Activated CD4-positive, alpha-beta T cell treated with anti-CD3 and anti-CD28 coated beads for 36 hours (primary cell): ENCODE measurements around the gene BRD1. TPM values are rescaled to one million over a fixed set of nuclear protein-coding genes. Genes with fewer than 3 reads are reported as not detected.
"Not testable (repeated sequence)": the region's sequence is repeated elsewhere in the genome, so short reads cannot be mapped to it uniquely, and the experiment has no call there.

Experiments used
- ATAC-seq: fragments of 200-7000 bp; cut with Tn5 transposase; one replicate; pipeline ENCODE4 v1.10.0; 2021; ENCODE audit warnings: mild to moderate bottlenecking, moderate library complexity
- CTCF ChIA-PET: fragments of 350-600 bp; sonication (Branson Sonifier 250); formaldehyde crosslinking; loops from one replicate; lab custom pipeline; 2021; ENCODE audit warnings: antibody characterized with exemption; lab: Charles Lee
- POLR2A ChIA-PET: fragments of 350-600 bp; sonication (Branson Sonifier 250); formaldehyde crosslinking; loops from one replicate; lab custom pipeline; 2021; ENCODE audit warnings: antibody characterized with exemption, inconsistent platforms; lab: Charles Lee
- DNase-seq: peaks from one replicate; pipeline ENCODE4 v3.0.0-alpha.2; 2020
- H3K27ac Mint-ChIP-seq: one replicate; pipeline ENCODE4 v1.8.0; 2021; ENCODE audit warnings: mixed read lengths
- H3K27me3 Mint-ChIP-seq: one replicate; pipeline ENCODE4 v1.8.0; 2021; ENCODE audit warnings: mixed read lengths
- H3K36me3 Mint-ChIP-seq: one replicate; pipeline ENCODE4 v1.8.0; 2021; ENCODE audit warnings: low read depth, mixed read lengths
- H3K4me1 Mint-ChIP-seq: one replicate; pipeline ENCODE4 v1.8.0; 2021; ENCODE audit warnings: mixed read lengths
- H3K4me3 Mint-ChIP-seq: one replicate; pipeline ENCODE4 v1.8.0; 2021; ENCODE audit warnings: mild to moderate bottlenecking, moderate library complexity, mixed read lengths
- H3K9me3 Mint-ChIP-seq: one replicate; pipeline ENCODE4 v1.8.0; 2021; ENCODE audit warnings: low read depth, mixed read lengths
- intact Hi-C, 2 experiments: fragments of 100-400 bp; cut with DNase I in 1 of 2; cut with micrococcal nuclease in 1 of 2; formaldehyde crosslinking; loops; one replicate each; pipeline versions ENCODE4 v1.14.2 to v1.15.1; 2022 to 2024; cut with DNase I, micrococcal nuclease
- total RNA-seq, 2 experiments: library from RNA; stranded (reverse); gene quantifications; one replicate each; pipeline ENCODE4 v1.2.3, GENCODE V29; 2021

The BRD1 gene
- total RNA-seq, 2 experiments from 2014 or later, result 22.1 to 23.6 TPM

GRCh38 chr22:49764127-49764581, 63.5 kb downstream of the BRD1 start:
- no peak for DNase-seq
- Mint-ChIP-seq H3K4me1 (peaks cover 16% of the 10 kb centered on the region), H3K27ac (no peak overlapping the region), H3K27me3 (no peaks in the 10 kb centered on the region), H3K4me3 (no peak overlapping the region), H3K9me3 (peaks cover 6% of the 10 kb centered on the region), H3K36me3 (peaks cover 2% of the 10 kb centered on the region)
- ChIA-PET CTCF (no interaction called here), POLR2A (interaction anchor here (0.6 kb wide), 1 partner anchor 60 kb away, joined by 4 read pairs; no protein-coding TSS in a partner anchor)
- intact Hi-C loops, result no loop called here
- ATAC-seq, result no peak

- POLR2A ChIA-PET, result no interaction called here
- Mint-ChIP-seq H3K27ac (no peak overlapping the region), H3K36me3 (peaks cover 2% of the 10 kb centered on the region), H3K27me3 (no peaks in the 10 kb centered on the region), H3K9me3 (peaks cover 6% of the 10 kb centered on the region), H3K4me1 (peaks cover 16% of the 10 kb centered on the region), H3K4me3 (no peak overlapping the region)
- ATAC-seq, result no peak
- intact Hi-C loops, result no loop called here
- CTCF ChIA-PET, result interaction anchor here (0.6 kb wide), 1 partner anchor 153 kb away, joined by 4 read pairs; no protein-coding TSS in a partner anchor
- DNase-seq, result no peak
Measured at GRCh38 chr22:49763696-49764095, 64.0 kb downstream of the BRD1 start.

- Mint-ChIP-seq H3K4me3 (no peak overlapping the region), H3K9me3 (peaks cover 6% of the 10 kb centered on the region), H3K36me3 (peaks cover 2% of the 10 kb centered on the region), H3K27me3 (no peaks in the 10 kb centered on the region), H3K27ac (no peak overlapping the region), H3K4me1 (peaks cover 16% of the 10 kb centered on the region)
- intact Hi-C loops, result no loop called here
- ATAC-seq (no peak), DNase-seq (no peak)
- ChIA-PET CTCF (interaction anchor here (0.5 to 0.7 kb wide), 3 partner anchors 154 to 373 kb away, joined by 3 to 4 read pairs (median 3); partner anchors contain the start of gene MLC1), POLR2A (no interaction called here)
Measured at GRCh38 chr22:49763138-49763537, 64.5 kb downstream of the BRD1 start.

- intact Hi-C loops, H3K4me3 Mint-ChIP-seq, H3K36me3 Mint-ChIP-seq, ATAC-seq, H3K27ac Mint-ChIP-seq, DNase-seq, H3K9me3 Mint-ChIP-seq, H3K27me3 Mint-ChIP-seq, POLR2A ChIA-PET: not testable (repeated sequence)
- CTCF ChIA-PET, result interaction anchor here (0.7 to 1.3 kb wide), 2 partner anchors 11 to 372 kb away, joined by 3 to 4 read pairs; no protein-coding TSS in a partner anchor
- H3K4me1 Mint-ChIP-seq, result peaks cover 12% of the 10 kb centered on the region
Measured at GRCh38 chr22:49762571-49762970, 65.1 kb downstream of the BRD1 start.

- peaks cover under 1% of the 10 kb centered on the region for H3K9me3 Mint-ChIP-seq
- H3K36me3 Mint-ChIP-seq, result no peaks in the 10 kb centered on the region
- intact Hi-C loops, result no loop called here
- ChIA-PET POLR2A (no interaction called here), CTCF (interaction anchor here (0.9 to 1.3 kb wide), 2 partner anchors 12 to 23 kb away, joined by 4 read pairs; no protein-coding TSS in a partner anchor)
- H3K27ac Mint-ChIP-seq, result no peak overlapping the region
- DNase-seq (no peak), ATAC-seq (no peak)
- peaks cover 10% of the 10 kb centered on the region for H3K4me1 Mint-ChIP-seq
- H3K4me3 Mint-ChIP-seq, result no peak overlapping the region
- H3K27me3 Mint-ChIP-seq, result no peaks in the 10 kb centered on the region
Measured at GRCh38 chr22:49761836-49762235, 65.8 kb downstream of the BRD1 start.

GRCh38 chr22:49760630-49761571, 66.8 kb downstream of the BRD1 start:
- Mint-ChIP-seq H3K27me3 (no peaks in the 10 kb centered on the region), H3K9me3 (no peaks in the 10 kb centered on the region), H3K4me3 (no peak overlapping the region), H3K36me3 (no peaks in the 10 kb centered on the region), H3K27ac (no peak overlapping the region), H3K4me1 (peaks cover 10% of the 10 kb centered on the region)
- ATAC-seq (peak; percentile 30), DNase-seq (no peak)
- ChIA-PET CTCF (interaction anchor here (0.9 to 1.2 kb wide), 2 partner anchors 8 to 24 kb away, joined by 4 to 5 read pairs; no protein-coding TSS in a partner anchor), POLR2A (no interaction called here)
- intact Hi-C loops, result no loop called here

GRCh38 chr22:49760280-49760629, 67.4 kb downstream of the BRD1 start:
- CTCF ChIA-PET, result interaction anchor here (1.2 kb wide), 1 partner anchor 9 kb away, joined by 5 read pairs; no protein-coding TSS in a partner anchor
- no peaks in the 10 kb centered on the region for H3K27me3 Mint-ChIP-seq
- no peaks in the 10 kb centered on the region for H3K9me3 Mint-ChIP-seq
- H3K4me3 Mint-ChIP-seq, result no peak overlapping the region
- ATAC-seq (no peak), DNase-seq (no peak)
- peaks cover 10% of the 10 kb centered on the region for H3K4me1 Mint-ChIP-seq
- POLR2A ChIA-PET, result no interaction called here
- H3K36me3 Mint-ChIP-seq, result no peaks in the 10 kb centered on the region
- intact Hi-C loops, result no loop called here
- no peak overlapping the region for H3K27ac Mint-ChIP-seq

- no peaks in the 10 kb centered on the region for H3K36me3 Mint-ChIP-seq
- DNase-seq, result no peak
- ChIA-PET POLR2A (interaction anchor here (0.6 to 0.7 kb wide), 2 partner anchors 20 to 149 kb away, joined by 3 to 4 read pairs; no protein-coding TSS in a partner anchor), CTCF (no interaction called here)
- no peak overlapping the region for H3K4me3 Mint-ChIP-seq
- H3K27ac Mint-ChIP-seq, result no peak overlapping the region
- intact Hi-C loops, result no loop called here
- H3K27me3 Mint-ChIP-seq, result no peaks in the 10 kb centered on the region
- H3K9me3 Mint-ChIP-seq, result no peaks in the 10 kb centered on the region
- H3K4me1 Mint-ChIP-seq, result peaks cover 6% of the 10 kb centered on the region
- ATAC-seq, result no peak
Measured at GRCh38 chr22:49756676-49757075, 71.0 kb downstream of the BRD1 start.

GRCh38 chr22:49756201-49756600, 71.5 kb downstream of the BRD1 start:
- no peak for ATAC-seq
- H3K27me3 Mint-ChIP-seq, result no peaks in the 10 kb centered on the region
- CTCF ChIA-PET, result no interaction called here
- H3K36me3 Mint-ChIP-seq, result no peaks in the 10 kb centered on the region
- POLR2A ChIA-PET, result no interaction called here
- H3K27ac Mint-ChIP-seq, result no peak overlapping the region
- no peak for DNase-seq
- H3K4me1 Mint-ChIP-seq, result peaks cover 4% of the 10 kb centered on the region
- intact Hi-C loops, result no loop called here
- no peaks in the 10 kb centered on the region for H3K9me3 Mint-ChIP-seq
- no peak overlapping the region for H3K4me3 Mint-ChIP-seq

GRCh38 chr22:49755631-49756001, 72.1 kb downstream of the BRD1 start:
- Mint-ChIP-seq H3K27ac (no peak overlapping the region), H3K9me3 (no peaks in the 10 kb centered on the region)
- no peak for ATAC-seq

GRCh38 chr22:49754696-49755630, 72.7 kb downstream of the BRD1 start:
- no peak for ATAC-seq
- no peak for DNase-seq
- ChIA-PET POLR2A (no interaction called here), CTCF (no interaction called here)
- H3K27ac Mint-ChIP-seq, result no peak overlapping the region
- intact Hi-C loops, result no loop called here
- H3K9me3 Mint-ChIP-seq, result no peaks in the 10 kb centered on the region
- no peaks in the 10 kb centered on the region for H3K4me1 Mint-ChIP-seq
- H3K36me3 Mint-ChIP-seq, result no peaks in the 10 kb centered on the region
- no peak overlapping the region for H3K4me3 Mint-ChIP-seq
- no peaks in the 10 kb centered on the region for H3K27me3 Mint-ChIP-seq

More at GRCh38 chr22:49755631-49756001, 72.1 kb downstream of the BRD1 start:
- CTCF ChIA-PET, result no interaction called here
- Mint-ChIP-seq H3K4me1 (no peaks in the 10 kb centered on the region), H3K36me3 (no peaks in the 10 kb centered on the region), H3K27me3 (no peaks in the 10 kb centered on the region), H3K4me3 (no peak overlapping the region)
- POLR2A ChIA-PET, result no interaction called here
- no peak for DNase-seq
- intact Hi-C loops, result no loop called here
